Mesendoderm (in vitro differentiated cells): ENCODE results near the gene GDPD4.
"Not testable (repeated sequence)": the region's sequence is repeated elsewhere in the genome, so short reads cannot be mapped to it uniquely, and the experiment has no call there.

Source experiments
- DNase-seq: peaks from one replicate; pipeline ENCODE4 v3.0.0; 2013
- H2AK5ac ChIP-seq: 2 replicates; pipeline ENCODE4 v1.6.1; 2013; ENCODE audit warnings: low read length, inconsistent platforms
- H2BK120ac ChIP-seq: 2 replicates; pipeline ENCODE4 v1.6.1; 2013; ENCODE audit warnings: low read depth, mild to moderate bottlenecking, low read length, moderate library complexity, mixed read lengths
- H2BK15ac ChIP-seq: replicated peaks from 2 replicates; pipeline ENCODE4 v1.6.1; 2013; ENCODE audit warnings: low read depth, mild to moderate bottlenecking, moderate library complexity
- H2BK5ac ChIP-seq: 2 replicates; pipeline ENCODE4 v1.6.1; 2013; ENCODE audit warnings: low read length, inconsistent platforms
- H3K18ac ChIP-seq: 2 replicates; pipeline ENCODE4 v1.6.1; 2013; ENCODE audit warnings: mild to moderate bottlenecking, low read length, mixed read lengths
- H3K23ac ChIP-seq: one replicate; pipeline ENCODE4 v1.6.1; 2013; ENCODE audit warnings: low read length
- H3K27ac ChIP-seq: 2 replicates; pipeline ENCODE4 v1.5.1; 2013; ENCODE audit warnings: low read depth, mild to moderate bottlenecking, inconsistent platforms, low read length, moderate library complexity
- H3K27me3 ChIP-seq: 2 replicates; pipeline ENCODE4 v1.6.1; 2013; ENCODE audit warnings: low read length, control low read depth, mild to moderate bottlenecking, inconsistent platforms; ENCODE audit not compliant: insufficient read depth, poor library complexity
- H3K36me3 ChIP-seq: 2 replicates; pipeline ENCODE4 v1.6.1; 2013; ENCODE audit warnings: low read length, inconsistent platforms; ENCODE audit not compliant: control insufficient read depth, insufficient read depth
- H3K4ac ChIP-seq: one replicate; pipeline ENCODE4 v1.6.1; 2013; ENCODE audit warnings: low read depth, mild to moderate bottlenecking, low read length, moderate library complexity
- H3K4me1 ChIP-seq: 2 replicates; pipeline ENCODE4 v1.6.1; 2013; ENCODE audit warnings: low read depth, low read length, inconsistent platforms; ENCODE audit not compliant: control insufficient read depth
- H3K4me2 ChIP-seq: 2 replicates; pipeline ENCODE4 v1.6.1; 2013; ENCODE audit warnings: low read length
- H3K4me3 ChIP-seq: 2 replicates; pipeline ENCODE4 v1.5.1; 2013; ENCODE audit warnings: mild to moderate bottlenecking, low read length
- H3K56ac ChIP-seq: one replicate; pipeline ENCODE4 v1.6.1; 2013; ENCODE audit warnings: low read length
- H3K79me1 ChIP-seq: 2 replicates; pipeline ENCODE4 v1.6.1; 2013; ENCODE audit warnings: low read length, inconsistent platforms
- H3K79me2 ChIP-seq: 2 replicates; pipeline ENCODE4 v1.6.1; 2013; ENCODE audit warnings: mild to moderate bottlenecking, low read length; ENCODE audit not compliant: control insufficient read depth, insufficient read depth
- H3K9ac ChIP-seq: 2 replicates; pipeline ENCODE4 v1.6.1; 2013; ENCODE audit warnings: low read length, inconsistent platforms
- H4K5ac ChIP-seq: one replicate; pipeline ENCODE4 v1.6.1; 2013; ENCODE audit warnings: low read length
- H4K8ac ChIP-seq: one replicate; pipeline ENCODE4 v1.6.1; 2013; ENCODE audit warnings: low read depth, mild to moderate bottlenecking, control low read depth, low read length, moderate library complexity
- WGBS: extraction: QIAGEN DNeasy Blood & Tissue Kit; methylation state at CpG from one replicate; pipeline ENCODE4 v1.1.7; 2013; ENCODE audit warnings: low lambda C conversion rate, missing lambda C conversion rate; ENCODE audit not compliant: insufficient coverage; ENCODE audit errors: extremely low coverage; 5-methylcytosine and 5-hydroxymethylcytosine counted together

GDPD4 gene

DNA sequence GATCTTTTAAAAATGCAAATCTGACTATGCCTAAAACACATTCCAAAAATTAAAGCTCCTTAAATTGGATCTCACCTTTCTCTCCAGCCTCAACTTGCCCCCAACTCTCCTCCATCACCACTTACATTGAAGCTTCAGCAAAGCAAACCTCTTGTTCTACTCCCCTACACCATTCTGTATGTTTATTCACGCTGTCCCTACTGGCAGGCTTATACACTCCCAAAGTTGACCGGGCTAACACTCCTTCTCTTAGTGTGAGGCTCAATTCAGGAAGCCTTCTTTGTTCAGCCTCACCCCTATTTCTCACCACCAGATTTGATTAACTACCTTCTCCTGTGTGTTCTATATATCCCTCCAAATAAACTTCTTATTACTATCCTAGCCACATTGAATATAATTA lies 1.8 kb upstream of the GDPD4 start:
- H3K4me3 ChIP-seq = no peak overlapping the region
- no peak overlapping the region for H4K8ac ChIP-seq
- H2BK120ac ChIP-seq = no peak overlapping the region
- no peaks in the 10 kb centered on the region for H3K4me1 ChIP-seq
- no peak overlapping the region for H4K5ac ChIP-seq
- H3K79me2 ChIP-seq = no peaks in the 10 kb centered on the region
- H3K56ac ChIP-seq = no peak overlapping the region
- WGBS = no CpG with 5 or more reads among the region's 2 CpGs
- H3K4me2 ChIP-seq = no peak overlapping the region
- H3K27ac ChIP-seq = no peak overlapping the region
- H3K36me3 ChIP-seq = no peaks in the 10 kb centered on the region
- no peak overlapping the region for H3K4ac ChIP-seq
- no peak overlapping the region for H3K18ac ChIP-seq
- no peak overlapping the region for H2AK5ac ChIP-seq
- H3K9ac ChIP-seq = no peak overlapping the region
- DNase-seq = no peak
- H3K79me1 ChIP-seq = no peaks in the 10 kb centered on the region
- H3K27me3 ChIP-seq = no peaks in the 10 kb centered on the region
- H2BK15ac ChIP-seq = no peak overlapping the region
- no peak overlapping the region for H3K23ac ChIP-seq
- no peak overlapping the region for H2BK5ac ChIP-seq

DNA sequence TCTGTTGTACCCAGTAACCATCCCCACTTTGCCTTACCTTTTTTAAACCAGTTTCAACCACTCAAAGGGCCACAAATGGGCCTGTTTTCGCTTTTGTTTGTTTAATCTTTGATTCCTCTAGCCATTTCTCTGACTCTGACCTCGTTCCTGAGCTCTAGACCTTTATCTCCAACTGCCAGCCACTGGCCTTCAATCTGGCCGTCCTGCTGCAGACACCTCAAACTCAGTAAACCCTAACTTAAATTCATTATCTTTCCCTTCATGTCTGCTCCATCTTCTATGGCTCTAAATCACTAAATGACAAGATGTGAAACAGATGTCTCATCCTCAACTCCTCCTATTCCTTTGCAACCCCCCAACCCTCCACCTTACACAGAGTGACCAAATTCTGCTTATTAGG lies 1.3 kb upstream of the GDPD4 start:
- Histone ChIP-seq H3K36me3 (no peaks in the 10 kb centered on the region), H3K23ac (no peak overlapping the region), H3K79me2 (no peaks in the 10 kb centered on the region), H2AK5ac (no peak overlapping the region), H3K18ac (no peak overlapping the region), H3K56ac (no peak overlapping the region), H3K4me2 (no peak overlapping the region), H3K27me3 (no peaks in the 10 kb centered on the region), H2BK120ac (no peak overlapping the region), H2BK15ac (no peak overlapping the region), H3K9ac (no peak overlapping the region), H4K5ac (no peak overlapping the region), H3K4ac (no peak overlapping the region), H3K4me3 (no peak overlapping the region), H2BK5ac (no peak overlapping the region), H3K4me1 (no peaks in the 10 kb centered on the region), H3K27ac (no peak overlapping the region), H3K79me1 (no peaks in the 10 kb centered on the region), H4K8ac (no peak overlapping the region)
- DNase-seq = no peak
- WGBS = no CpG with 5 or more reads among the region's 3 CpGs

DNA sequence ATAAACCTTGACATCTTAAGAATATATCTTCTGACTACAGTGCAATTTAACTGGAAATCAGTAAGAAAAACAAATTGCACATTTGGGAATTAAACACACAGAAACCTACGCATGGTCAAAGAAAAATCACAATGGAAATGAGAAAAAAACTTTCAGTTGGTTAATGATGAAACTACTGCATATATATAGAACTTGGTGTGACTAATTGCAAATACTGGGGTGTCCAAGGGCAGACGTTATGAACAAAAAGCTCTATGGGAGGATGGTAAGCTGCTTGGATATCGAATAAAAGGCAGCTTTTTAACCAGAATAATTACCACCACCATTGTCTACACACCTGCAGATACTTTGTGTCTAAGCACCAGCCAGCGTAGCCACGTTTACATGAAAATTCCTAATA lies 791 bp downstream of the GDPD4 start:
- Histone ChIP-seq H3K4me3 (no peak overlapping the region), H3K79me1 (no peaks in the 10 kb centered on the region), H3K4ac (no peak overlapping the region), H3K9ac (no peak overlapping the region), H2BK15ac (no peak overlapping the region), H2AK5ac (no peak overlapping the region), H3K36me3 (no peaks in the 10 kb centered on the region), H3K23ac (no peak overlapping the region), H3K18ac (no peak overlapping the region), H4K5ac (no peak overlapping the region), H3K27me3 (no peaks in the 10 kb centered on the region), H3K27ac (no peak overlapping the region), H4K8ac (no peak overlapping the region), H2BK120ac (no peak overlapping the region), H3K4me2 (no peak overlapping the region), H2BK5ac (no peak overlapping the region), H3K79me2 (no peaks in the 10 kb centered on the region), H3K56ac (no peak overlapping the region), H3K4me1 (no peaks in the 10 kb centered on the region)
- no CpG with 5 or more reads among the region's 5 CpGs for WGBS
- no peak for DNase-seq

DNA sequence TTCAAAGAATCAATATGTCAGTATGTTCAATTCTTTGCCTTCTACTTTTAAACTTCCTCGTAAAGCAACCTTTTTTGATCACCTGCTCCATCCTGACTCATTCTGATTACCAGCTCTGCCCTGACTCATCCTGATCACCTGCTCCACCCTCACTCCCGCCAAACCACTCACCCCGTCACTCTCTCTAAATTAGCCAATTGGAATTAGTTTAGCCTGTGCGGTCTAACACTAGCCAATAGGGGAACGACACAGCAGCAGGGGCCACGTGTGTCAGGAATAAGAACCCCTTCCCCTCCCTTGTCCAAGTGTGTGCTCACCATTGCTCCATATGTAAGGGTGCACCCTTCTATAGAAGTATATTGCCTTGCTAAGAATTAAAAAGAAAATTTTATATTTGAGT lies 1.5 kb downstream of the GDPD4 start:
- H2BK120ac ChIP-seq, H3K18ac ChIP-seq, H4K8ac ChIP-seq, H2BK15ac ChIP-seq, H3K4me2 ChIP-seq, H2BK5ac ChIP-seq, H3K27me3 ChIP-seq, H3K36me3 ChIP-seq, H3K4me3 ChIP-seq, H3K4me1 ChIP-seq, H3K27ac ChIP-seq, H3K9ac ChIP-seq, H3K79me2 ChIP-seq, H4K5ac ChIP-seq, H2AK5ac ChIP-seq, H3K79me1 ChIP-seq, H3K4ac ChIP-seq, H3K56ac ChIP-seq, H3K23ac ChIP-seq: not testable (repeated sequence)
- DNase-seq = peak; percentile 39
- WGBS = no CpG with 5 or more reads among the region's 6 CpGs

DNA sequence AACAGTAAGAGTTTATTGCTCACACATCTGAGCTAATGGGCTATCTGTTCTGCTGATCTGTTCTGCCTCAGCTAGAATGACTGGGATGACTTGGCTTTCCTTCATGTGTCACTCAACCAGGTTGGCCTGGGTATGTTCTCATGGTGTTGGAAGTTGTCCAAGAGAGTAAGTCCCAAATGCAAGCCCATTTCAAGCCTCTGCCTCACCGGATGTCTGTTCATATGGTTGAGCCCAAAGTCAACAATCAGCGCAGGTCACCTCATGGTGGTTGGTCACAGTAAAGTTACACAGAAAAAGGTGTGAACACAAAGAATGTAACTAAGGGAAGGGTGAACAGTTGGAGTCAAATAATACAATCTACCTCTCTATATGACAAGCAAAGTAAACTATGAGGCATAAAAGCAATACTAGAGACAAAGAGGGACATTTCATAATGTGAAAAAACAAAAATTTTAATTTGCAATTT lies 1.9 kb downstream of the GDPD4 start:
- Histone ChIP-seq H3K79me1 (no peaks in the 10 kb centered on the region), H3K18ac (no peak overlapping the region), H3K27ac (no peak overlapping the region), H3K27me3 (no peaks in the 10 kb centered on the region), H3K4me3 (no peak overlapping the region), H3K4me2 (no peak overlapping the region), H4K8ac (no peak overlapping the region), H3K23ac (no peak overlapping the region), H2BK15ac (no peak overlapping the region), H2BK120ac (no peak overlapping the region), H3K36me3 (no peaks in the 10 kb centered on the region), H3K56ac (no peak overlapping the region), H3K79me2 (no peaks in the 10 kb centered on the region), H3K4ac (no peak overlapping the region), H2AK5ac (no peak overlapping the region), H4K5ac (no peak overlapping the region), H3K4me1 (no peaks in the 10 kb centered on the region), H2BK5ac (no peak overlapping the region), H3K9ac (no peak overlapping the region)
- no peak for DNase-seq
- no CpG with 5 or more reads among the region's 2 CpGs for WGBS

DNA sequence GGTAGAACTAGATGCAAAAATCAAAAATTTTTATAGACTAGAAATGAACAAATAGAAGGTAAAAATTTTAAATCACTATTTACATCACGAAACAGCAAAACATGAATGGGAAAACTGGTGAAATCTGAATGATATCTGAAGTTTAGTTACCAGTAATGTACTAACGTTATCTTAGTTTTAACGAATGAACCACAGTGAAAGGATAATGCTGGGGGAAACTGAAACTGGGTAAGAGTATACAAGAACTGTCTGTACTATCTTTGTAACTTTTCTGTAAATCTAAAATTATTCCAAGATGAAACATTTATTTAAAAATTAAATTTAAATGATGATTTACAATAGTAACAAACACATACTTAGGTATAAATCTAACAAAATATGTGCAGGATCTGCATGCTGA lies 7.4 kb downstream of the GDPD4 start:
- no peak overlapping the region for H3K4me3 ChIP-seq
- DNase-seq = no peak
- no peaks in the 10 kb centered on the region for H3K79me1 ChIP-seq
- H3K9ac ChIP-seq = no peak overlapping the region
- H2BK120ac ChIP-seq = no peak overlapping the region
- no peak overlapping the region for H3K4ac ChIP-seq
- no peaks in the 10 kb centered on the region for H3K79me2 ChIP-seq
- no peaks in the 10 kb centered on the region for H3K36me3 ChIP-seq
- no peaks in the 10 kb centered on the region for H3K27me3 ChIP-seq
- H2AK5ac ChIP-seq = no peak overlapping the region
- no peaks in the 10 kb centered on the region for H3K4me1 ChIP-seq
- WGBS = no CpG with 5 or more reads among the region's 3 CpGs
- no peak overlapping the region for H2BK15ac ChIP-seq
- no peak overlapping the region for H2BK5ac ChIP-seq
- H3K56ac ChIP-seq = no peak overlapping the region
- no peak overlapping the region for H4K8ac ChIP-seq
- no peak overlapping the region for H3K18ac ChIP-seq
- no peak overlapping the region for H3K27ac ChIP-seq
- H3K4me2 ChIP-seq = no peak overlapping the region
- H3K23ac ChIP-seq = no peak overlapping the region
- no peak overlapping the region for H4K5ac ChIP-seq
